ENCODE measurements around the gene OR1M1.

DNA sequence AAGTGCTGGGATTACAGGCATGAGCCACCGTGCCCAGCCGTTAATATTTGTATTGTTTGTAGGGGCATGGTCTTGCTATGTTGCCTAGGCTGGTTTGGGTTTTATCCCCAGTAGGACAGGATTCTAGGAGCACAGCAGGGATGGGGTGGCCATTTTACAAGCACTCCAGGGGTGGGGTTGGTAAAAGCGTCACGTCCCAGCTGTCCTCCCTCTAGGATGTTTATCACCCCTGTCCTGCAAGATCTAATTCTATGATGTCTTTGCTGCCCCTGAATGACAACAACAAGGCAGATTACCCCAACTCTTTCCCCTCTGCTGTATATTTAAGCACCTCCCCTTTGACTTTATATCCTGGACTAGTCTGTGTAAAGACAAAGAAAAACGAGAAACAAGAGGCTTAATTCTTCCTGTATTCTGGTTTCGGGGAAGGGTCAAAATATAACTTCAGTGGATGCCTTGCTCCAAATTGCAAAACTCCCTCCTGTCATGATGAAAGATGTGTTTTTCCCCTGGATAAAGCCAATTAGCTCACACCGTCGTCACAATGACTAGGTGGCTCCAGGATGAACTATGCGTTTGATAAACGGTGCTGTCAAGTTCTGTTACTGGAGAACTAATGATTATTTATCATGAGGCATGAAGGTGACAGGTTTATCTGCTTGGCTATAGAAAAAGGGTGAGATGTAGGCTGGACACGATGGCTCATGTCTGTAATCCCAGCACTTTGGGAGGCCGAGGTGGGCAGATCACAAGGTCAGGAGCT, 27.8 kb upstream of the OR1M1 start:
- TF ChIP-seq, protein P1, sequence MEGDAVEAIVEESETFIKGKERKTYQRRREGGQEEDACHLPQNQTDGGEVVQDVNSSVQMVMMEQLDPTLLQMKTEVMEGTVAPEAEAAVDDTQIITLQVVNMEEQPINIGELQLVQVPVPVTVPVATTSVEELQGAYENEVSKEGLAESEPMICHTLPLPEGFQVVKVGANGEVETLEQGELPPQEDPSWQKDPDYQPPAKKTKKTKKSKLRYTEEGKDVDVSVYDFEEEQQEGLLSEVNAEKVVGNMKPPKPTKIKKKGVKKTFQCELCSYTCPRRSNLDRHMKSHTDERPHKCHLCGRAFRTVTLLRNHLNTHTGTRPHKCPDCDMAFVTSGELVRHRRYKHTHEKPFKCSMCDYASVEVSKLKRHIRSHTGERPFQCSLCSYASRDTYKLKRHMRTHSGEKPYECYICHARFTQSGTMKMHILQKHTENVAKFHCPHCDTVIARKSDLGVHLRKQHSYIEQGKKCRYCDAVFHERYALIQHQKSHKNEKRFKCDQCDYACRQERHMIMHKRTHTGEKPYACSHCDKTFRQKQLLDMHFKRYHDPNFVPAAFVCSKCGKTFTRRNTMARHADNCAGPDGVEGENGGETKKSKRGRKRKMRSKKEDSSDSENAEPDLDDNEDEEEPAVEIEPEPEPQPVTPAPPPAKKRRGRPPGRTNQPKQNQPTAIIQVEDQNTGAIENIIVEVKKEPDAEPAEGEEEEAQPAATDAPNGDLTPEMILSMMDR (IDR thresholded peaks at IDR 0.05; ENCODE audit: insufficient read depth, low read depth, low read length): no peak
- TF ChIP-seq EZH2 (IDR thresholded peaks at IDR 0.05; ENCODE audit: insufficient read depth, low read length): no peak
